ENCODE measurements around the gene BDNF.

DNA sequence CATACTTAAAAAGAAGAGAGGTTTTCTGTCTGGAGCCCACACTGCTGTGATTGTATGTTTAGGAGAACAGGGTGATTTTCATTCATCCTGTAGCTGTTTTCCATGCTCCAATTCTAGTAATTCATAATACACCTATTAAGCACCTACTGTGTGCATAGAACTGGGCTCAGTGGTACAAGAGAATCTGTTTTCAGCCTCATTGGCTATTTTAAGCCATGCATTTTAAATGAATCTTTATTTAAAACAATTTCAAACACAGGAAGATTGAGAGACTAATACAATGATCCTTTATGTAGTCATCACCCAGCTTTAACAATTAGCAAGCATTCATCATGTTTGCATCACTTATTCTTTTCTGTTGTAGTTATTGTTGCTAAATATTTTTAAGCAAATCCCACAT lies 86.2 kb downstream of the BDNF start:
- TF ChIP-seq, protein P1, sequence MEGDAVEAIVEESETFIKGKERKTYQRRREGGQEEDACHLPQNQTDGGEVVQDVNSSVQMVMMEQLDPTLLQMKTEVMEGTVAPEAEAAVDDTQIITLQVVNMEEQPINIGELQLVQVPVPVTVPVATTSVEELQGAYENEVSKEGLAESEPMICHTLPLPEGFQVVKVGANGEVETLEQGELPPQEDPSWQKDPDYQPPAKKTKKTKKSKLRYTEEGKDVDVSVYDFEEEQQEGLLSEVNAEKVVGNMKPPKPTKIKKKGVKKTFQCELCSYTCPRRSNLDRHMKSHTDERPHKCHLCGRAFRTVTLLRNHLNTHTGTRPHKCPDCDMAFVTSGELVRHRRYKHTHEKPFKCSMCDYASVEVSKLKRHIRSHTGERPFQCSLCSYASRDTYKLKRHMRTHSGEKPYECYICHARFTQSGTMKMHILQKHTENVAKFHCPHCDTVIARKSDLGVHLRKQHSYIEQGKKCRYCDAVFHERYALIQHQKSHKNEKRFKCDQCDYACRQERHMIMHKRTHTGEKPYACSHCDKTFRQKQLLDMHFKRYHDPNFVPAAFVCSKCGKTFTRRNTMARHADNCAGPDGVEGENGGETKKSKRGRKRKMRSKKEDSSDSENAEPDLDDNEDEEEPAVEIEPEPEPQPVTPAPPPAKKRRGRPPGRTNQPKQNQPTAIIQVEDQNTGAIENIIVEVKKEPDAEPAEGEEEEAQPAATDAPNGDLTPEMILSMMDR (IDR thresholded peaks at IDR 0.05) = no peak
- TF ChIP-seq EZH2phosphoT487 (IDR thresholded peaks at IDR 0.05) (no peak), EZH2 (IDR thresholded peaks at IDR 0.05) (no peak)

All from neural progenitor cell (in vitro differentiated cells).